GM23338 (cell line): Measurements from ENCODE around the gene FYN. TPM values are rescaled to one million over a fixed set of nuclear protein-coding genes. Genes with fewer than 3 reads are reported as not detected.

Experiments used
- ATAC-seq: fragments of 200-7000 bp; cut with Tn5 transposase; 3 replicates; pipeline ENCODE4 v1.9.1; 2020
- DNase-seq: peaks from one replicate; pipeline ENCODE4 v3.0.0-alpha.2; 2015; ENCODE audit warnings: low spot score
- H2AFZ ChIP-seq: fragments of 200-600 bp; sonication (generic); 2 replicates; pipeline ENCODE4 v1.8.0; 2016; ENCODE audit warnings: antibody characterized with exemption, mild to moderate bottlenecking, moderate library complexity
- H3F3A ChIP-seq: fragments of 200-600 bp; sonication (generic); replicated peaks from 2 replicates; pipeline ENCODE4 v1.8.0; 2017; ENCODE audit warnings: antibody characterized with exemption, mixed run types, low read depth
- H3K27ac ChIP-seq: fragments of 200-600 bp; sonication (generic); 2 replicates; pipeline ENCODE4 v1.6.1; 2016; ENCODE audit warnings: low read depth
- H3K27me3 ChIP-seq: fragments of 200-600 bp; sonication (generic); 2 replicates; pipeline ENCODE4 v1.8.0; 2016; ENCODE audit warnings: mild to moderate bottlenecking, mixed run types, moderate library complexity; ENCODE audit not compliant: insufficient read depth
- H3K36me3 ChIP-seq: fragments of 200-600 bp; sonication (generic); 2 replicates; pipeline ENCODE4 v1.8.0; 2016; ENCODE audit warnings: mild to moderate bottlenecking; ENCODE audit not compliant: insufficient read depth
- H3K4me1 ChIP-seq: fragments of 200-600 bp; sonication (generic); 2 replicates; pipeline ENCODE4 v1.8.0; 2016; ENCODE audit warnings: mild to moderate bottlenecking, moderate library complexity; ENCODE audit not compliant: insufficient read depth
- H3K4me2 ChIP-seq: fragments of 200-600 bp; sonication (generic); 2 replicates; pipeline ENCODE4 v1.7.1; 2017; ENCODE audit warnings: mixed run types
- H3K4me3 ChIP-seq: fragments of 200-600 bp; sonication (generic); 2 replicates; pipeline ENCODE4 v1.6.1; 2016; ENCODE audit warnings: mixed run types
- H3K79me2 ChIP-seq: fragments of 200-600 bp; sonication (generic); replicated peaks from 2 replicates; pipeline ENCODE4 v1.8.0; 2017; ENCODE audit warnings: mild to moderate bottlenecking; ENCODE audit not compliant: insufficient read depth
- H3K9me2 ChIP-seq: fragments of 200-600 bp; sonication (generic); 2 replicates; pipeline ENCODE4 v1.8.0; 2017; ENCODE audit not compliant: insufficient read depth
- H4K20me1 ChIP-seq: fragments of 200-600 bp; sonication (generic); replicated peaks from 2 replicates; pipeline ENCODE4 v1.8.0; 2017; ENCODE audit warnings: mild to moderate bottlenecking; ENCODE audit not compliant: insufficient read depth
- H3K27ac Mint-ChIP-seq: 2 replicates; pipeline ENCODE4 v1.8.0; 2020; ENCODE audit warnings: inconsistent platforms, mild to moderate bottlenecking, moderate library complexity, mixed read lengths
- H3K27me3 Mint-ChIP-seq: 3 replicates; pipeline ENCODE4 v1.8.0; 2022; ENCODE audit warnings: low read depth, mild to moderate bottlenecking, moderate library complexity, mixed read lengths, inconsistent platforms; ENCODE audit not compliant: insufficient read depth, poor library complexity
- H3K36me3 Mint-ChIP-seq: 3 replicates; pipeline ENCODE4 v1.8.0; 2021; ENCODE audit warnings: low read depth, mild to moderate bottlenecking, inconsistent platforms, moderate library complexity, mixed read lengths
- H3K4me1 Mint-ChIP-seq: 3 replicates; pipeline ENCODE4 v1.8.0; 2020; ENCODE audit warnings: mild to moderate bottlenecking, inconsistent platforms, mixed read lengths
- H3K4me3 Mint-ChIP-seq: 3 replicates; pipeline ENCODE4 v1.8.0; 2021; ENCODE audit warnings: moderate library complexity, mild to moderate bottlenecking, inconsistent platforms, mixed read lengths
- H3K9me3 Mint-ChIP-seq: 3 replicates; pipeline ENCODE4 v1.8.0; 2020; ENCODE audit warnings: moderate library complexity, mild to moderate bottlenecking, inconsistent platforms, mixed read lengths
- CREB1 ChIP-seq: fragments of 250-450 bp; sonication (Bioruptor Pico); IDR thresholded peaks from 2 replicates; pipeline ENCODE4 v1.5.0; 2020; ENCODE audit warnings: low read depth, mild to moderate bottlenecking, moderate library complexity
- EZH2 ChIP-seq: fragments of 200-600 bp; sonication (generic); IDR thresholded peaks from one replicate; pipeline ENCODE4 v1.8.0; 2017; ENCODE audit warnings: antibody characterized with exemption, mild to moderate bottlenecking, low read depth; ENCODE audit not compliant: unreplicated experiment
- EZH2phosphoT487 ChIP-seq: fragments of 200-600 bp; sonication (generic); IDR thresholded peaks from one replicate; pipeline ENCODE4 v1.8.1; 2018; ENCODE audit warnings: antibody characterized with exemption; ENCODE audit not compliant: unreplicated experiment
- JUNB ChIP-seq: IDR thresholded peaks from one replicate; pipeline ENCODE4 v1.6.1; 2016; ENCODE audit warnings: antibody characterized with exemption; ENCODE audit not compliant: unreplicated experiment
- NANOG ChIP-seq: IDR thresholded peaks from 2 replicates; pipeline ENCODE4 v1.6.1; 2016; ENCODE audit warnings: antibody characterized with exemption, borderline replicate concordance
- POLR2AphosphoS5 ChIP-seq: IDR thresholded peaks from 2 replicates; pipeline ENCODE4 v1.6.1; 2016; ENCODE audit warnings: antibody characterized with exemption, low read depth
- STAT1 ChIP-seq: IDR thresholded peaks from one replicate; pipeline ENCODE4 v1.6.1; 2016; ENCODE audit warnings: antibody characterized with exemption; ENCODE audit not compliant: unreplicated experiment
- ZNF114 ChIP-seq: fragments of 250-450 bp; sonication (Bioruptor Pico); IDR thresholded peaks from 2 replicates; pipeline ENCODE4 v1.5.0; 2020; ENCODE audit warnings: mild to moderate bottlenecking, moderate library complexity
- ZNF331 ChIP-seq: fragments of 250-450 bp; sonication (Bioruptor Pico); IDR thresholded peaks from 2 replicates; pipeline ENCODE4 v1.5.0; 2020; ENCODE audit warnings: low read depth, mild to moderate bottlenecking, moderate library complexity
- polyA plus RNA-seq: library from polyadenylated mRNA; unstranded; fragments of >200 nt; fragmentation: Nextera tagmentation; extraction: Ambion mirVana; gene quantifications from 2 replicates; pipeline ENCODE4 v1.2.1, GENCODE V29; 2016
- total RNA-seq: library from RNA; depleted of rRNA; stranded (reverse); fragments of >200 nt; shearing (Covaris generic); gene quantifications from 2 replicates; pipeline ENCODE4 v1.2.3, GENCODE V29; 2014
- TF ChIP-seq, protein P1 (sequence below): fragments of 250-450 bp; sonication (Bioruptor Pico); IDR thresholded peaks from 2 replicates; pipeline ENCODE4 v1.5.0; 2020; ENCODE audit warnings: mild to moderate bottlenecking, moderate library complexity
- TF ChIP-seq, protein P2 (sequence below): IDR thresholded peaks from 2 replicates; pipeline ENCODE4 v1.6.1; 2016; ENCODE audit warnings: antibody characterized with exemption
- TF ChIP-seq, protein P3 (sequence below), 2 experiments: fragments of 200-600 bp in 1 of 2; sonication (generic) in 1 of 2; conservative IDR thresholded peaks; 2 replicates each; pipeline versions ENCODE4 v1.5.1 to v1.6.1; 2016 to 2017; ENCODE audit warnings: antibody characterized with exemption in 2 of 2, low read depth in 2 of 2, mild to moderate bottlenecking in 2 of 2, moderate library complexity in 1 of 2
- TF ChIP-seq, protein P4 (sequence below): IDR thresholded peaks from one replicate; pipeline ENCODE4 v1.6.1; 2018; ENCODE audit warnings: antibody characterized with exemption; ENCODE audit not compliant: unreplicated experiment

FYN gene
- total and polyA plus RNA-seq, 2 experiments from 2014 or later, result 46.8 to 143 TPM

DNA sequence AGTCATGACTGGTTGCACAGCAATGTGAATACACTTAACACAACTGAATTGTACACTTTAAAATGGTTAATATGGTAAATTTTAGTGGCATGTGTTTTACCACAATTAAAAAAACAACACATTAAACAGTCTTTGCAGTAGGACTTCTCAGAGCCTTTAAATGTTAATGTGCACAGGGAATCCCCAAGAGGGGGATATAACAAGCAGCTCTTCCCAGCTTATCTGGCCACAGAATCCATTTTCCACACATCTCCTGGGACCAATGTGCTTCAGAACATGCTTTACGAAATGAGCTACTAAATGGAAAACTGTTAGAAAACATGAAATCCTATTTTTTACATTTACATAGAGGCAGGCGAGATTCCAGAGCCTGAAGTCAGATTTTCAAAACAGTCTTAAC, 44.4 kb downstream of the FYN start:
- H3K4me1 Mint-ChIP-seq, result peaks cover 9% of the 10 kb centered on the region; the same call in 1 of the 3 replicates
- H3K4me3 Mint-ChIP-seq, result no peak overlapping the region
- Histone ChIP-seq H3K4me2 (no peak overlapping the region), H3K27me3 (no peaks in the 10 kb centered on the region), H3K27ac (no peak overlapping the region), H3K4me1 (peaks cover 4% of the 10 kb centered on the region; the same call in 1 of the 2 replicates), H3K36me3 (no peaks in the 10 kb centered on the region; the same call in 1 of the 2 replicates), H3K9me2 (no peaks in the 10 kb centered on the region), H3F3A (no peaks in the 10 kb centered on the region), H2AFZ (no peak overlapping the region), H3K79me2 (peaks cover 6% of the 10 kb centered on the region; the same call in 1 of the 2 replicates), H4K20me1 (peaks cover 3% of the 10 kb centered on the region), H3K4me3 (no peak overlapping the region)
- no peaks in the 10 kb centered on the region; the same call in 2 of the 3 replicates for H3K36me3 Mint-ChIP-seq
- no peak for DNase-seq
- no peak overlapping the region for H3K27ac Mint-ChIP-seq
- no peak for TF ChIP-seq STAT1
- TF ChIP-seq, protein P1, sequence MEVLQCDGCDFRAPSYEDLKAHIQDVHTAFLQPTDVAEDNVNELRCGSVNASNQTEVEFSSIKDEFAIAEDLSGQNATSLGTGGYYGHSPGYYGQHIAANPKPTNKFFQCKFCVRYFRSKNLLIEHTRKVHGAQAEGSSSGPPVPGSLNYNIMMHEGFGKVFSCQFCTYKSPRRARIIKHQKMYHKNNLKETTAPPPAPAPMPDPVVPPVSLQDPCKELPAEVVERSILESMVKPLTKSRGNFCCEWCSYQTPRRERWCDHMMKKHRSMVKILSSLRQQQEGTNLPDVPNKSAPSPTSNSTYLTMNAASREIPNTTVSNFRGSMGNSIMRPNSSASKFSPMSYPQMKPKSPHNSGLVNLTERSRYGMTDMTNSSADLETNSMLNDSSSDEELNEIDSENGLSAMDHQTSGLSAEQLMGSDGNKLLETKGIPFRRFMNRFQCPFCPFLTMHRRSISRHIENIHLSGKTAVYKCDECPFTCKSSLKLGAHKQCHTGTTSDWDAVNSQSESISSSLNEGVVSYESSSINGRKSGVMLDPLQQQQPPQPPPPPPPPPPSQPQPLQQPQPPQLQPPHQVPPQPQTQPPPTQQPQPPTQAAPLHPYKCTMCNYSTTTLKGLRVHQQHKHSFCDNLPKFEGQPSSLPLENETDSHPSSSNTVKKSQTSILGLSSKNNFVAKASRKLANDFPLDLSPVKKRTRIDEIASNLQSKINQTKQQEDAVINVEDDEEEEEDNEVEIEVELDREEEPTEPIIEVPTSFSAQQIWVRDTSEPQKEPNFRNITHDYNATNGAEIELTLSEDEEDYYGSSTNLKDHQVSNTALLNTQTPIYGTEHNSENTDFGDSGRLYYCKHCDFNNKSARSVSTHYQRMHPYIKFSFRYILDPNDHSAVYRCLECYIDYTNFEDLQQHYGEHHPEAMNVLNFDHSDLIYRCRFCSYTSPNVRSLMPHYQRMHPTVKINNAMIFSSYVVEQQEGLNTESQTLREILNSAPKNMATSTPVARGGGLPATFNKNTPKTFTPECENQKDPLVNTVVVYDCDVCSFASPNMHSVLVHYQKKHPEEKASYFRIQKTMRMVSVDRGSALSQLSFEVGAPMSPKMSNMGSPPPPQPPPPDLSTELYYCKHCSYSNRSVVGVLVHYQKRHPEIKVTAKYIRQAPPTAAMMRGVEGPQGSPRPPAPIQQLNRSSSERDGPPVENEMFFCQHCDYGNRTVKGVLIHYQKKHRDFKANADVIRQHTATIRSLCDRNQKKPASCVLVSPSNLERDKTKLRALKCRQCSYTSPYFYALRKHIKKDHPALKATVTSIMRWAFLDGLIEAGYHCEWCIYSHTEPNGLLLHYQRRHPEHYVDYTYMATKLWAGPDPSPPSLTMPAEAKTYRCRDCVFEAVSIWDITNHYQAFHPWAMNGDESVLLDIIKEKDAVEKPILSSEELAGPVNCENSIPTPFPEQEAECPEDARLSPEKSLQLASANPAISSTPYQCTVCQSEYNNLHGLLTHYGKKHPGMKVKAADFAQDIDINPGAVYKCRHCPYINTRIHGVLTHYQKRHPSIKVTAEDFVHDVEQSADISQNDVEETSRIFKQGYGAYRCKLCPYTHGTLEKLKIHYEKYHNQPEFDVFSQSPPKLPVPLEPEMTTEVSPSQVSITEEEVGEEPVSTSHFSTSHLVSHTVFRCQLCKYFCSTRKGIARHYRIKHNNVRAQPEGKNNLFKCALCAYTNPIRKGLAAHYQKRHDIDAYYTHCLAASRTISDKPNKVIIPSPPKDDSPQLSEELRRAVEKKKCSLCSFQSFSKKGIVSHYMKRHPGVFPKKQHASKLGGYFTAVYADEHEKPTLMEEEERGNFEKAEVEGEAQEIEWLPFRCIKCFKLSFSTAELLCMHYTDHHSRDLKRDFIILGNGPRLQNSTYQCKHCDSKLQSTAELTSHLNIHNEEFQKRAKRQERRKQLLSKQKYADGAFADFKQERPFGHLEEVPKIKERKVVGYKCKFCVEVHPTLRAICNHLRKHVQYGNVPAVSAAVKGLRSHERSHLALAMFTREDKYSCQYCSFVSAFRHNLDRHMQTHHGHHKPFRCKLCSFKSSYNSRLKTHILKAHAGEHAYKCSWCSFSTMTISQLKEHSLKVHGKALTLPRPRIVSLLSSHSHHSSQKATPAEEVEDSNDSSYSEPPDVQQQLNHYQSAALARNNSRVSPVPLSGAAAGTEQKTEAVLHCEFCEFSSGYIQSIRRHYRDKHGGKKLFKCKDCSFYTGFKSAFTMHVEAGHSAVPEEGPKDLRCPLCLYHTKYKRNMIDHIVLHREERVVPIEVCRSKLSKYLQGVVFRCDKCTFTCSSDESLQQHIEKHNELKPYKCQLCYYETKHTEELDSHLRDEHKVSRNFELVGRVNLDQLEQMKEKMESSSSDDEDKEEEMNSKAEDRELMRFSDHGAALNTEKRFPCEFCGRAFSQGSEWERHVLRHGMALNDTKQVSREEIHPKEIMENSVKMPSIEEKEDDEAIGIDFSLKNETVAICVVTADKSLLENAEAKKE, result no peak
- TF ChIP-seq, protein P2, sequence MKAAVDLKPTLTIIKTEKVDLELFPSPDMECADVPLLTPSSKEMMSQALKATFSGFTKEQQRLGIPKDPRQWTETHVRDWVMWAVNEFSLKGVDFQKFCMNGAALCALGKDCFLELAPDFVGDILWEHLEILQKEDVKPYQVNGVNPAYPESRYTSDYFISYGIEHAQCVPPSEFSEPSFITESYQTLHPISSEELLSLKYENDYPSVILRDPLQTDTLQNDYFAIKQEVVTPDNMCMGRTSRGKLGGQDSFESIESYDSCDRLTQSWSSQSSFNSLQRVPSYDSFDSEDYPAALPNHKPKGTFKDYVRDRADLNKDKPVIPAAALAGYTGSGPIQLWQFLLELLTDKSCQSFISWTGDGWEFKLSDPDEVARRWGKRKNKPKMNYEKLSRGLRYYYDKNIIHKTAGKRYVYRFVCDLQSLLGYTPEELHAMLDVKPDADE, result no peak
- no peak for TF ChIP-seq NANOG
- TF ChIP-seq EZH2, result no peak
- TF ChIP-seq, protein P3, sequence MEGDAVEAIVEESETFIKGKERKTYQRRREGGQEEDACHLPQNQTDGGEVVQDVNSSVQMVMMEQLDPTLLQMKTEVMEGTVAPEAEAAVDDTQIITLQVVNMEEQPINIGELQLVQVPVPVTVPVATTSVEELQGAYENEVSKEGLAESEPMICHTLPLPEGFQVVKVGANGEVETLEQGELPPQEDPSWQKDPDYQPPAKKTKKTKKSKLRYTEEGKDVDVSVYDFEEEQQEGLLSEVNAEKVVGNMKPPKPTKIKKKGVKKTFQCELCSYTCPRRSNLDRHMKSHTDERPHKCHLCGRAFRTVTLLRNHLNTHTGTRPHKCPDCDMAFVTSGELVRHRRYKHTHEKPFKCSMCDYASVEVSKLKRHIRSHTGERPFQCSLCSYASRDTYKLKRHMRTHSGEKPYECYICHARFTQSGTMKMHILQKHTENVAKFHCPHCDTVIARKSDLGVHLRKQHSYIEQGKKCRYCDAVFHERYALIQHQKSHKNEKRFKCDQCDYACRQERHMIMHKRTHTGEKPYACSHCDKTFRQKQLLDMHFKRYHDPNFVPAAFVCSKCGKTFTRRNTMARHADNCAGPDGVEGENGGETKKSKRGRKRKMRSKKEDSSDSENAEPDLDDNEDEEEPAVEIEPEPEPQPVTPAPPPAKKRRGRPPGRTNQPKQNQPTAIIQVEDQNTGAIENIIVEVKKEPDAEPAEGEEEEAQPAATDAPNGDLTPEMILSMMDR (conservative IDR thresholded peaks at IDR 0.05; ENCODE audit: low read depth in 2 of 2), result no peak
- TF ChIP-seq, protein P4, sequence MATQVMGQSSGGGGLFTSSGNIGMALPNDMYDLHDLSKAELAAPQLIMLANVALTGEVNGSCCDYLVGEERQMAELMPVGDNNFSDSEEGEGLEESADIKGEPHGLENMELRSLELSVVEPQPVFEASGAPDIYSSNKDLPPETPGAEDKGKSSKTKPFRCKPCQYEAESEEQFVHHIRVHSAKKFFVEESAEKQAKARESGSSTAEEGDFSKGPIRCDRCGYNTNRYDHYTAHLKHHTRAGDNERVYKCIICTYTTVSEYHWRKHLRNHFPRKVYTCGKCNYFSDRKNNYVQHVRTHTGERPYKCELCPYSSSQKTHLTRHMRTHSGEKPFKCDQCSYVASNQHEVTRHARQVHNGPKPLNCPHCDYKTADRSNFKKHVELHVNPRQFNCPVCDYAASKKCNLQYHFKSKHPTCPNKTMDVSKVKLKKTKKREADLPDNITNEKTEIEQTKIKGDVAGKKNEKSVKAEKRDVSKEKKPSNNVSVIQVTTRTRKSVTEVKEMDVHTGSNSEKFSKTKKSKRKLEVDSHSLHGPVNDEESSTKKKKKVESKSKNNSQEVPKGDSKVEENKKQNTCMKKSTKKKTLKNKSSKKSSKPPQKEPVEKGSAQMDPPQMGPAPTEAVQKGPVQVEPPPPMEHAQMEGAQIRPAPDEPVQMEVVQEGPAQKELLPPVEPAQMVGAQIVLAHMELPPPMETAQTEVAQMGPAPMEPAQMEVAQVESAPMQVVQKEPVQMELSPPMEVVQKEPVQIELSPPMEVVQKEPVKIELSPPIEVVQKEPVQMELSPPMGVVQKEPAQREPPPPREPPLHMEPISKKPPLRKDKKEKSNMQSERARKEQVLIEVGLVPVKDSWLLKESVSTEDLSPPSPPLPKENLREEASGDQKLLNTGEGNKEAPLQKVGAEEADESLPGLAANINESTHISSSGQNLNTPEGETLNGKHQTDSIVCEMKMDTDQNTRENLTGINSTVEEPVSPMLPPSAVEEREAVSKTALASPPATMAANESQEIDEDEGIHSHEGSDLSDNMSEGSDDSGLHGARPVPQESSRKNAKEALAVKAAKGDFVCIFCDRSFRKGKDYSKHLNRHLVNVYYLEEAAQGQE, result no peak
- no peak for TF ChIP-seq POLR2AphosphoS5
- TF ChIP-seq JUNB, result no peak
- no peak for TF ChIP-seq EZH2phosphoT487
- TF ChIP-seq ZNF114, result no peak
- no peak for TF ChIP-seq CREB1 (CRISPR knock-in tag)
- TF ChIP-seq ZNF331 (CRISPR knock-in tag), result no peak
- no peaks in the 10 kb centered on the region for H3K9me3 Mint-ChIP-seq
- ATAC-seq, result no peak
- no peaks in the 10 kb centered on the region for H3K27me3 Mint-ChIP-seq
